GM21786 (cell line): Measurements from ENCODE around the gene SLC5A6.

Experiments used
- ATAC-seq: cut with Tn5 transposase; IDR thresholded peaks from one replicate; pipeline ENCODE4 v1.9.1; 2021; ENCODE audit not compliant: unreplicated experiment

Gene SLC5A6

DNA sequence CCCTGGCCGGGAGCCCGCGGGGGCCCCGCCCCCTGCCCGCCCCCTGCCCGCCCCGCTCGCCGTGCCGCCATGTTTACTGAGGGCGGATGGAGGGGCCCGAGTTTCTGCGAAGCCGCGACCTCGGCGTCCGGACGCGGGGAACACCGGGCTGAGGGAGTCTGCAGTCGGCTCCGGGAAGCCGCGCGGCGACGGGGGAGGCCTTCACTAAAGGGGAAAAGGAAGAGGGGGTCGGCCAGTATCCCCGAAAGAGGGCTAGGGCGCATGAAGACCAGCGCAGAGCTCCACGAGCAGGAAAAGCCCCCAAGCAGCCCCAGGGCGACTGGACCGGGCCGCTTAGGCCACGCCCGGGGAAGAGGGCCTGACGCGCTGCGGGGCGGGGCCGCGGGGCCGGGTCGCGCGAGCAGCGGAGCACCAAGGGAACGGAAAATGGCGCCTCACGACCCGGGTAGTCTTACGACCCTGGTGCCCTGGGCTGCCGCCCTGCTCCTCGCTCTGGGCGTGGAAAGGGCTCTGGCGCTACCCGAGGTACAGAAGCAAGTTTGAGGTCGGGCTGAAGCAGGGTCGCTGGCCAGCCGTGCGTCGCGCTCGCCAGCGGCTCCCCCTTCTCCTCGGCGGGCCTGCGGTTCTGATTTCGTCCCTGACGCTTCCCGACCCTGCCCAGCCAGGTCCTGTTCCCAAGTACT lies at the start of gene SLC5A6, which contains the start of gene ATRAID:
TSS of gene SLC5A6 (minus strand) at position 326 of the 683 bp plus-strand sequence. CDS start 4,618 bp downstream, outside the sequence.
TSS of gene ATRAID (plus strand) at position 99 of the 683 bp plus-strand sequence. CDS start at position 427, 328 bp downstream.
- peak; percentile 77 for ATAC-seq

DNA sequence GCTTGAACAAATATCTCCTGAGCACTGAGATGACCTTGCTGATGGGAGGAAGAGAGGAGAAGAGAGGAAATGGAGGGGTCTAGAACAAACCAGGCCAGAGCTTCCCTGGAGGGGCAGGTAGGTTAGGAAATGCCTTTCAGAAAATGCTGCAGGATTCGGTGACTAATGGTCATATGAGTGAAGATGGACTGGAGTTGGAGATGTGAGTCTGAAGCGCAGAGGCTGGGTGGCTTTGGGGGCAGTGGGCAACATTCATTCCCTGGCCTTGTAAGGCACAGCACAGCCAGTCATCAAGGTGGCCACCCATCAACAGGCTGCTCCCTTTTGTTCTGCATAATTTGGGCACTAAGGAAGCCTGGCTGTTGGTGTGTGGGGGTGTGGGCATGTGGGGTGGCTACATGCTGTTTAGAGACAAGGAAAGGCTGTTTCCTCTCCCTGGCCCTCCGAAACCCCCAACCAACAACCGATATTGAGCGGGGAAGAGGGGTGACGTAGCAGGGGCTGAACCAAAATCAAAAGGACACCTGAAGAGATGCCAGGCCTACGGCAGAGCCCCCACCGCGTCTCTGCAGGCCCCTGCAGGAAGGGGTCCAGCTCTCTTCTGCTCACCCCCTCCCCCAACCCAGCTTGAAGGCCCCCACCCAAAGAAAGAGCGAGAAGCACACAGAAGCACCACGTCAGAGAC lies 49.3 kb upstream of the SLC5A6 start:
- ATAC-seq: no peak

DNA sequence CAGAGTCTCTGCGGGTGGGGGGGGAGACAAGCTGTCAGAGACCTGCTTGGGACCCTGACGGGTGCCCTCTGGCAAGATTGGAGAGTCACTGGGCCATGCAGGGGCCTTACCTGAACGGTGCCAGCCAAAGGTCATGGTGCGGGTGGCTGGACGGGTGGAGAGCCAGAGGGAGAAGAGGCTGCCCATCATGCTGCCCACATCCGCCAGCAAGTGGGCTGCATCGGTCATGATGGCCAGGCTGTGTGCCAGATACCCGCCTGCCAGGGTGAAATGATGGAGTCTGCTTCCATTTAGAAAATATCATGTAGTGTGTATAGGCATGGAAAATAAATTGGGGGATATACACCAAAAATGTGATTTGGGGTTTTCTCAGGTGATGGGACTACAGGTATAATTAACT lies 46.0 kb upstream of the SLC5A6 start:
- ATAC-seq: no peak

DNA sequence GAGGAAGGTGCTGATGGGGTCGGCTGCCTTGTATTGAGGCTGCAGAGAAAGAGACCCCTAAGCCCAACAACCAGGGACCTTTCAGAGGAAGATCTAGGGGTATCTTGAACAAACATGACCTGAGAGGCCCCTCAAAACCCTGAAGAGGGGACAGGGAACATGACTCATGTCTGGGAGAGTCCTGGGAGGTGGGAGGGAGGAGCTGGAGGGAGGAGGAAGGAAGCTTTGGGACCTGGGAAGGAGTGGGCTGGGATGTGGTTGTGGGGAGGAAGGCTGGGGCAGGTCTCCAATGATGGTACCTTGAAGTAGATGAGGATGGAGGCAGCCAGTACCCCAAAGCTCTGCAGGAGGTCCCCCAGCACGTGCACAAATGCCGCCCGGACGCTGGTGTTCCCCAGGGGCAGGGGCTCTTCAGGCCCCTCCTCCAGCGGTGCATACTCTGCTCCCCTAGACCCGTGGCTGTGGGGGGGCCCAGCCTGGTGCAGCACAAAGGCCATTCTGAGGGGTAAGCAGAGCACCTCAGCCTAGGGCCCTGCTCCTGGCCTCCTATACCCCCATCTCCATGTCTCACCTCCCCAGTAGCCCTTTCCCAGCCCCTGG lies 44.9 kb upstream of the SLC5A6 start:
- no peak for ATAC-seq

DNA sequence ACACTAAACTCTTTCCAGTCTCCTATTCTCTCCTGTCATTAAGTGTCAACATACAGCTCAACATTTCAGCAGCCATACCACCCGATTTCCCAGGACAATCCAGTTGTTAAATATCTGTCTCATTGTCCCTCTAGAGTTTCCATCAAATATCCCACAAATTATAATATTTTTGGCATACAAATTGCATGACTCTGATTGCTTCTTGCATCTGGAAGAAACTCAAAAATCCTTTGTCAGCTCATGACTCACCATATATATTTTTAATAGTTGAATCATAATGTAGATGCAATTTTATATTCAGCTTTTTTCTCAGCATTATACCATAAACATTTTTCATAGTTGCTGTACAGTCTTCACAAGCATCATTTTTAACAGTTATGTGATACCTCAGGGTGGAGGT lies 43.6 kb upstream of the SLC5A6 start:
- no peak for ATAC-seq

DNA sequence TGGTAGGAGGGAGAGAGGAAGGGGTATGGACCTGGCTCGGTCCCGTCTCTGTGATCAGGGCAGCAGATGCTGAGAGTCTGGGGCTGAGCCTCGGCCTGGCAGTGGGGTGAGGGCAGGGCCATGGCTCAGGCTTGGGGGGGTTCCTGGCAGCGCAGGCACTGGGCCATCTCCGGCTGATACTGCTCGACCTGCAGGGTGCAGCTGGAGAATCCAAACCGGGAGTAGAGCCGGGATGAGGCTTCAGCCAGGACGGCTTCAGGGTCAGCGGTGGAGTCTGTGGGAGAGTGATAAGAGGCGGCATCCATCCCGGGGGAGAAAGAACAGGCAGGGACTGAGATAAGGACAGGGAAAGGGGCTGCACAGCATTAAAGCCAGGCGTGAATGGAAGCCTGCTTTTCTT lies 43.1 kb upstream of the SLC5A6 start:
- no peak for ATAC-seq

DNA sequence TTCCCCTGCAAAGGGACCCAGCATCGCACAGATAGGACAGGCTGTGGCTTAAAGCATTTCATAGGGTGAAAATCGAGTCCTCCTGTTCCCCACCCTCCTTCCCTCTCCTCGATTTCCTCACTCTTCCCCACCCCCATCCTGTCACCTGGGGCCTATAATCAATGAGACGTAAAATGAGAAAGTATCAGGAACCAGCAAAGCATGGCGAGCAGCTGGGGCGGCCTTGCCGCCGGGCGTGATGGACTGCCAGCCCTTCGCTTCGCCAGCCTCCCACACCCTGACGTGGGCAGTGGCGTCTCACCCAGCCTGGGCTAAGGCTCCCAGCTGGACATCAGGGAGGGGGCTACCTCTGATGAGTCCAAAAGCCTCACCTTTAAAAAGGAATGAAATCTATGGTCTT lies 39.7 kb upstream of the SLC5A6 start:
- no peak for ATAC-seq

DNA sequence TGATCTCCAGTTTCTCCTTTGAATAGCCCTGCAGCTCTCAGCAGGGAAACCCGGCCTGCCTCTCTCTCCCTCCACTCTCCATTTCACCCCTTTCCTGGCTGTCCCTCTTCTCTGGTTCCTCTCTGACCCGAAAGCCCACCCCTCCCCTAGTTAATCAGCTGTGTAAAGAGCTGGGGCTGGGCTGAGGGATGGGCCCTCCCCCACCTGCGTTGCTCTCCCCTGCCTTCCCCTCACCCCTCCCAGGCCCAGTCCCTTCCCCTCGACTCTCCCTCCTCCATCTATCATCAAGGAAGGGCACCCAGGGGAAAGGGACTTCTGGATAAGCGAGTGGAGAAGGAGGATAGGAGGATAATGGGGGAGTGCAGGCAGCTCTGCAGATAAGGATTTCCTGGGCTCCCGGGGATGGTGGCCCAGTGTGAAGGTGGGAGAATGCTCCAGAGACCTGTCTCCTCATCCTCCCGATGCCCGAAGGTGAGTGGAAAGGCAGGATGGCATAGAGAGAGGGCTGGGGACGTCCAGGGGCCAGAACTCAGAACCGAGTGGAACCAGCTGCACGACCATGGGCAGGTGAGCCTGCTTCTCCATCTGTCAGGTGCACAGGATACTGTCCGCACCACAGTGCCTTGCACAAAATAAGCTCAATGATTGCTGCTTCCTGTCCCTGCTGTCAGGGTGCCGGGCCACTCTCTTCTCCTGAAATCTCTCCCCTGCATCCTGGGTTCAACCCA lies 38.7 kb upstream of the SLC5A6 start:
- no peak for ATAC-seq

DNA sequence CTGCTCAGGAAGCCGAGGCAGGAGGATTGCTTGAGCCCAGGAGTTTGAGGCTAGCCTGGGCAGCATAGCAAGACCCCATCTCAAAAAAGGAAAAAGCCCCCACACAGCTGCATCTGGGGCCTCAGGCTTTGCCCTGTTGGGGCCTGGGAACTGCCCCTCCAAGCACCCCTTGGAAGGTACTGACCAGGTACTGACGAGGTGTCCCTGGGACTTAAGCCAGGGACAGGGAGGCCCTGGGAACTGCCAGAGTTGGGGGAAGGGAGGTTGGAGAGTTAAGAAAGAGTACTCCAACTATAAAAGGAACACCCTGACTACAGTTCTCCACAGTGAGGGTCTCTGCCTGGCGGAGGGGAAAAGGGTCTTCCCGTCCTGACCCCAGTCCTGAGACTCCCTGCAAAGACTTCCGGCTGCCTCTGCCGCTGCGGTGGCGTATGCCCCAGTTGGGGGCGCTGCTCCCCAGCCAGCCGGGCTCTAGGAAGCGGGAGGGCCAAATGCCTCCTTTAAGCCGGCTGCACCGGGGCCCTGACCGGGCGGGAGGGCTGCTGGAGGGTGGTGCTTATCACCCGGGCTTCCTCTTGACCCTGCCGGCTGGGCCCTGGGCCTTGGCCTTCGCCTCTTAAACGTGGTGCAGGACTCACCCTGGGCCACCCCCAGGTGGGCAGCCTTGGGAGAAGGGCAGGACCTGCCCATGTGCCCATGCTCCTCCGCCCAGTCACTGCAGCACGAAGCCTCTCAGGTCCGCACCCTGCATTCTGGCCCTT lies 38.0 kb upstream of the SLC5A6 start:
- peak; percentile 55 for ATAC-seq

DNA sequence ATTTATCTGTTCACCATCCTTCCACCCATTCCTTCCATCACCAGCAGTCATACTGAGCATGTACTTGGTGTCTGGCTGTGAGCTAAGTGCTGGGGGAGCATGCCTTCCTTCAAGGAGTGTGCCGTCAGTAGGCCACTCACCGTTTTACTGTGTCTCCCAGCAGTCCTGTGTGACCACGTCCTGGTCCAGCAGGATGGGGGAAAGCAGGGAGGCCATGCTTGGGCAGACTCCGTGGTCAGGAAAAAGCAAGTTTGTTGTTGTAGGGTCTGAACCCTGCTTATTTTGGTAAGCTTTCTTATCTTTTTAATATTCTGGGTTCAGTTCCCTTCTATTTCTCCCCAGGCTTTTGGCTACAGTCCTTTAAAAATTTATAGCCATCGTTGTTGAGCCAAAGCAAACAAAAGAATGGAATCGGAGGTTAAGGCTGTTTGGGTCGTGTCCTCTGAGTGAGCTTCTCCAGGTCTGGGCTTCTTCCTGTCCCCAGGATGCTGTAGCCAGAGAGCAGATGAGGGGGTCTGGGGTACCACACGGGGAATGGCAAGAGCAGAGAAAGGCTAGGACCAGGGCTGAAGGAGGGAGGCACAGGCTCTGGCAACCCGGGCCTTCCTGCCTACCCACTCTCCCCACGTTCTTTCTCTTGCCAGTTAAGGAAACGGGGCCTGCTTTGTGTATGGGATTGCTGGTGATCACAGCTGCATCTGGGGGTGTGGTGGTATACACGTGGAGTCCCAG lies 37.3 kb upstream of the SLC5A6 start:
- ATAC-seq: no peak

DNA sequence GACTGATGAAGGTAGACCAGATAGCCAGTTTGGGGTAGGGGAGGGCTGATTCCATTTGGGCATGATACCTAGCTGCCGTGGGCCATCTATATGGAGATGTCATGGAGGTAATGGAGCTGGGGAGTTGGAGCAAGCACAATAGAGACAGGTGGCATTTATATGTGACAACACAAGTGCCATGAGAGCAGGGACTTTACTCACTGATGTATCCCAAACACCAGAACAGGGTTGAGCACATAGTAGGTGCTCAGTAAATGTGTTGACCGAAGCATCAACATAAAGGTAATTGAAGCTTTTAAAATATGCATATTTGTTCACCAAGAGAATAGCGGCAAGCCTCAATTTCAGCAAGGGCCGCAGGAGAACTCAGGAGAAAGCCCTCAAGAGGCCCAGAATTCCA lies 35.8 kb upstream of the SLC5A6 start:
- ATAC-seq: no peak

DNA sequence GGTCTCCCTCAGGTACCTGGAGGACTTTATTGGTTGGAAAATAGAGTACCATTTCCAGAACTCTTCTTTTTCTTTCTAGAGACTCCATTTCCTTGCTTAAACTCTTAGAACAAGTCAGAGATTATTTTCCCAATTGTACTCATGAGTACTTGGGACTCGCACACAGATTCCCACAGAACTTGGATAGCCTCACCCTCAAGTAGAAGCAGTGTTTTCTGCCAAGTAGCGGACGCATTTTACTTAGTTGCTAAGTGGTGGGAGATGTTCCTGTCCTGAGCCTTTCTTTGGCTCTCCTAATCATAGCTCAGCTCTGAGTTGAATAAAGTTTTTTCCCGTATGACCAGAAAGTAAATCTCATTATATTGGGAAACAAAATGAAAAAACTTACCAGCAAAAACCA lies 33.6 kb upstream of the SLC5A6 start:
- ATAC-seq: no peak

DNA sequence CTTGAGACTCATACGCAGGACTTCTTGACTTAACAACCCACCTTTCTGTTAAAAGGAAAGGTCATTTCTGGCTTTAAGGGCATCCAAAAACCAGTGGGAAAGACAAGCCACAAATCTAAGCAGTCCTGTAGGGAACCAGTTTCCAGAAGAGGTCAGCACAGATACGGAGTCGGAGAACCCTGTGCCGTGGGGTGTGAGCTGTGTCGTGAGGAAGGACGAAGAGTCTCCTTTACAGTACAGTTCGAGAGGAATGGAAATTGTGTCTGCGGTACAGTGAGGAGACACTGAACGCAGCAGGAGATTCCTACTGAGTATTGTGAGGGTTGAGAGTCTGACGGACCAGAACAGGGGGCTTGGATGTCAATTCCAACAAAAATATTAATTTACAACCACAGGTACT lies 33.0 kb upstream of the SLC5A6 start:
- no peak for ATAC-seq

DNA sequence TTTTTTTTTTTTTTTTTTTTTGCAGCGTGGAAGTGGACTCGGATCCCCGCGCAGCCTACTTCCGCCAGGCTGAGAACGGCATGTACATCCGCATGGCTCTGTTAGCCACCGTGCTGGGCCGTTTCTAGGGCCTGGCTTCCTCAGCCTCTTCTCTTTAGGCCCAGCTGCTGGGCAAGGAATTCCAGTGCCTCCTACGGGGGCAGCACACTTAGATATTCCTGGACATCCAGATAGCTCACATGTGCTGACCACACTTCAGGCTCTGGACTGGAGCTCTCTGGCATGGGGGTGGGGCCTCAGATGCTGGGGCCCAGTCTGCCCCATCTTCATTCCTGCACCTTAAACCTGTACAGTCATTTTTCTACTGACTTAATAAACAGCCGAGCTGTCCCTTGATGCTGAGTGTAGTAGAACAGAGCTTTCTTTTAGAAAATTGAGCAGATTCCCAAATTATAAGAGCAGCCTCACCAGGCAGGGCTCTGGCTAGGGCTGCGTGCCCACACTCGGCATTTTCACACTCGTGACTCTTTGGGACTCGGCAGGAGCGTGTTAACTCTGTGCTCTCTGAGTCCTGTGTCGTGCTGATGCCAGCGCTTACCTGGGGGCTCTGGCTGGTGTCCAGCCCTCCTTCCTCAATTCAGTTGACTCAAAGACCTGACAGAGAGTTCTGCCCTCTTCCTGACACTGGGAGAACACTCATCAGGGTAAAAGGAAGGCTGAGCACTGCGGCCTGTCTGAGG lies 31.5 kb upstream of the SLC5A6 start:
- ATAC-seq: no peak

DNA sequence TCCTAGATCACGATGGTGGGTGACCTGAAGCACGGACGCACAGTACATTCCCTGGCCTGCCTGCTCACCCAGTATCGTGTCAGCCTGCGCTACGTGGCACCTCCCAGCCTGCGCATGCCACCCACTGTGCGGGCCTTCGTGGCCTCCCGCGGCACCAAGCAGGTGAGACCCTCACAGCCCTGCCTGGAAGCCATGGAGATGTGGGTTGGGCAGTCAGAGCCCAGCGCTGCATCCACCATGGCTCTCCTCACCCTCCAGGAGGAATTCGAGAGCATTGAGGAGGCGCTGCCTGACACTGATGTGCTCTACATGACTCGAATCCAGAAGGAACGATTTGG lies 30.5 kb upstream of the SLC5A6 start:
- ATAC-seq: no peak

DNA sequence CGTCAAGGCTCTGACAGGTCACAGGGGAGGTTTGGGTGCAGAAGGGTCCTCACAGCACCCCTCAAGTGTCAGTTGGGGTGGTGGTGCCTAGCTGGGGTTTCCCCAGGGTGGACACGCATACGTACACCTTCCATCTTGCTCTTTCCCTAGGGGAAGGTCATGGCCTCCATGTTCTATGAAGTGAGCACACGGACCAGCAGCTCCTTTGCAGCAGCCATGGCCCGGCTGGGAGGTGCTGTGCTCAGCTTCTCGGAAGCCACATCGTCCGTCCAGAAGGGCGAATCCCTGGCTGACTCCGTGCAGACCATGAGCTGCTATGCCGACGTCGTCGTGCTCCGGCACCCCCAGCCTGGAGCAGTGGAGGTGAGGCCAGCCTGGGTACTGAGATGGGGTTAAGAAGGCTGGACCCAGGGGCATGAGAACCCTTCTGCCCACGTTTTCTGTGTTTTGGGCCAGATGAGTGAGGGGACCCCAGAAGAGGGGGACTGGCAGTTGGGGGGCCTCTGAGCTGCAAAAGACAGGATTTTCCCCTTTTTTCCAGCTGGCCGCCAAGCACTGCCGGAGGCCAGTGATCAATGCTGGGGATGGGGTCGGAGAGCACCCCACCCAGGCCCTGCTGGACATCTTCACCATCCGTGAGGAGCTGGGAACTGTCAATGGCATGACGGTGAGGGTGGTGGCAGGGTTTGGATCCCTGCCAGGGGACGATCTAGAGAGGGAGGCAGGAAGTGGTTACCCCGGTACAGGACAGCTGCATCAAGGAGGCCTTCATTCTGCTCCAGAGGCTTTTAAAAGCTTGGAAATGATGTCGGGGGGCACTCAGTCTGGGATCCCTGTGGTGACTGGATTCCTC lies 29.9 kb upstream of the SLC5A6 start:
- no peak for ATAC-seq

DNA sequence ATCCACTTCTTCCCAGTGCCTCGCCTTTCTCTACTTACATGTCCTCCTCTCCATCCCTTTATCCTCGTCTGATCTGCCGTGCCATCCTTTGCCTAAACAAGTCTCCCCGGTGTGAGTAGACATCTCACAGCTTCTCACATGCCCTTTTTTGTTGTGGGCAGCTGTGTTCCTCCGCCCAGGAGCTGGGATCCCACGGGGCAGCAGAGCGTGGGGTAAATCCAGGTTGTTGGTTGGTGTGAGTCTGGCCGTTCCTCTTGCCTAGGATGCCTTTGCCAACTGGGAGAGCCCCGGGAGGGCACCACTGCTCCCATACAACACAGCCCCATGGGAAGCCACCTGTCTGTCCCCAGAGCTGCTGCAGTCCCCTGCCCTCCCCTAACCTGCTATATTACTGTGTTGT lies 28.3 kb upstream of the SLC5A6 start:
- ATAC-seq: no peak

DNA sequence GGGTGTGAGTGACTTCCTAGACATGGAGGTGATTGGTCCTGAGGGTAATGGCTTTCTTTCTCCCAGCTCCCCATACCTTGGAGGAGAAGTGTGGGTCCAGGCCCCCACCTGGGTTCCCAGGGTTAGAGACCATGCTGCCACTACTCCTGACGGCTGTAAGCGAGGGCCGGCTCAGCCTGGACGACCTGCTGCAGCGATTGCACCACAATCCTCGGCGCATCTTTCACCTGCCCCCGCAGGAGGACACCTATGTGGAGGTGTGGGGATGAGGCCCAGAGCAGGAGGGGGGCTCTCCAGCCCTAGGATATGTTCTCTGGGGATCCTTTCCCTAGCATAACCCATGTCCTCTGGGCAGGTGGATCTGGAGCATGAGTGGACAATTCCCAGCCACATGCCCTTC lies 26.9 kb upstream of the SLC5A6 start:
- ATAC-seq: no peak
